NCI-H2196 (cell line): ENCODE measurements around the gene ASB18.
A peak's percentile ranks its signal among the peaks of the same experiment; 100 is the strongest.

Experiments used
- DNase-seq: peaks from one replicate; lab custom pipeline; 2025; ENCODE audit not compliant: unreplicated experiment; lab: John Stamatoyannopoulos, UW

Gene ASB18

DNA sequence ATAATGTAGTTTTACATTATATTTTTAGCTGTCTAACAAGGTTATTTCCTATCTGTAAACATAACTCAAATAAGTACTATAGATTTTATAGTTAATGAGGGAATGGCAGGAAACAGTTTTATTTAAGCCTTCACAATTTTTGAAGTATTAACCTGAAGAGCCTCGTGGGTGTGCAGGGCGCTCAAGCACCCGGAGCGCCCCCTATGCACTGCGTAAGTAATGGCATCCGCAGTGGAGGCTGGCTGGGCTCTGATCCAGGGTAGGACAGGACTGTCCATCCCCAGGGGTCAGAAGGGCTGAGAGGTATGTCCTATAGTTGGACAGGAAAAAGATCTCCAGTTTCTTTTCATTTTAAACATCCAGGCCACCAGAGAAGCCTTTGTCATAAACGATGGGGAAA, 87.8 kb downstream of the ASB18 start:
- no peak for DNase-seq

DNA sequence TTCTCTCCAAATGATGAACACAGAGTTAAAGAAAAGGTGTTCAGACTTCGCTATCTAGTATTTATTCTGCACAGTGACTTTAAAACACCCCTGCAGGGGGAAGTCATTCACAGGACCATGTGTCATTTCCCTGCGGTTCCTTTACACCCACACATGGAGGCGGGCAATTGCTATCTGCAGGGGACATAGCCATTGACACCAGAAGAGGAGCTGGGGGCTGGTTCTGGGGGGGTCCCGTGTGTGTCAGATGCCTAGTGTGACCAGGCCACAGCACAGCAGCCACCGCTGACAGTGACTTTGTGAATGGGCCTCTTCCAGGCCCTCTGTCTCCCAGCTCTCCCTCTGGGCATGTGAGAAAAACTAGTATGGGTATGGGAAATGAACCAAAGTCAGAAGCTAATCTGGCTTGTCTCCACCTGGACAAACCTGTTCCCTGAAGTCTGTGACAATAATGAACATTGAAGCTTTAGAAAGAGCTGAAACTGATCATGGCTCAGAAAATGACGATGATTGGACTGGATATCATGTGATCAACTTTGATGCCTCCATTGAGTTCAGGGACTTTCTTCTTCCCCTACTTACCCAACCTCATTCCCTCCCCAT, 88.6 kb downstream of the ASB18 start:
- no peak for DNase-seq

DNA sequence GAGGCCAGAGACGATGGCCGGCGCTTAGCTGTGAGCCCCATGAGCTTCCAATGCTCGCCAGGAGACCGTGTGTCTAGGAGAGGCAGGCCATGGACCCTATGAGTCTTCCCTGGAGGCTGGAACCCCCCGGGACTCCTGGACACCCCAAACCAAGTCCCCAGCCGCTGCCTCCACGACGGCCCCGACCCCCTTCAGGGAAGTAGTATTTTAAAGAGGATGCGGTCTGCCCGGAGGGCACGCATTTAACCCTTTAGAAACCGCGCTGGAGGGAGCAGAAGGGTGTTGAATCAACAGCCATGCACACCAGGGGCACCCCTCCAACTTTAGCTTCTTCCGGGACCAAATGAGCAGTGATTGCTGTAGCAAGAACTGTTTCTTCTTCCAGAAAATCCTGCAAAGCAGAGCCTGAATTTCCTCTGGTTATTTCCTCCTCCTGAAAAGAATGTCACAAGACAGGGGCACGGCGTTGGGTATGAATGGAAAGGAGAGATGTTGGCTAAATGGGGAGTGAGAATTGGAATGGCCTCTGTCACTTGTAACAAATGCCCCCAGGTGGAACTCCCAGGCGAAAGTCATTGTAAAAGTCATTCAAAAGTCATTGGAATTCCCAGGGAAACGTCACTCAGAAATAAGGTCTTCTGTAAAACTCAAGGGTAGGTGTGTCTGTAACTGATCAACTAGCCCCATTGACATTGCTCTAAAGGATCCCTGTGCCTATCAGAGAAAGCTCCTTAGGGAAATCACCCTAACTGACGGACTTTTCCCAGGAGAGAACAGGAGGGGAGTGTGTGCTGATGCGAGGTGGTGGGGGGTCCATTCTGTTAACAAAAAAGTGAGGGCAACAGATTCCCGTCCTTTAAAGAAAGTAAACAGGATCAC, 90.2 kb downstream of the ASB18 start:
- no peak for DNase-seq

- DNase-seq = no peak
Observed at GRCh38 chr2:236173036-236173728, 91.0 kb downstream of the ASB18 start.

DNA sequence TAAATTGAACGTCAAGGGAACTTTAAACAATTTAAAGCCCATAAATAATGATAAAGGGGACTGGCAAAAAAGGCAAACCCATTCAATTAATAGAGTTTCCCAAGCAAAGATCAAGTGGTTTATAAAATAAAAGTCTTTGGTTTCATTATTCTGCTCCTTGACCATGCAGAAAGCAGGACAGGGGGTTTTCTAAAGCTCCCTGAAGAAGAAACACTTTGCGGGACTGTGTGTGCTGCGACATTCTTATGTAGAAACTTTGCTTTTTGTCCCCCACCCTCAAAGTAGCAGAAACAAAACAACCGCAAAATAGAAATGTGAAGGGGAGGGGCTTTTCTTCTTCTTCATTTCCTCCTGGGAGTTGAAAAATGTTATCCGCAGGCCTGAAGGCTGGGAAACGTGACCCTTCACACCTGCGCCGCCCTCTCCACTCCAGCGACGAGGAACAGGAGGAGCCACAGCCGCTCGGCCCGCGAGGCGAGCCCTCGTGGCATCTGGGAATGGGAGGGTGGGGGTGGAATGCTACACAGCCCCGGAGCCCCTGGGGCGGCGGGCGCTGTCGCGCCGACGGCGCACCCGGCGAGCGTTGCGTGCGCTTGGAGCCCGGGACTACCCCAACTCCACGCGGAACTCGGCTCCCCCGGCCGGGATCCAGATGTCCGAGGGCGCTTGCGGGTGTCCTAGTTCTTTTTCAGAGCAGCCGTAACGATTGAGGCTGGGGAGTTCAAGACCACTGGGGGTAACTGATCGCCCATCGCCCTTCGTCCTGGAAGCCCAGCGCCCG, 91.8 kb downstream of the ASB18 start:
- no peak for DNase-seq

- no peak for DNase-seq
Observed at GRCh38 chr2:236171680-236172254, 92.4 kb downstream of the ASB18 start.

DNA sequence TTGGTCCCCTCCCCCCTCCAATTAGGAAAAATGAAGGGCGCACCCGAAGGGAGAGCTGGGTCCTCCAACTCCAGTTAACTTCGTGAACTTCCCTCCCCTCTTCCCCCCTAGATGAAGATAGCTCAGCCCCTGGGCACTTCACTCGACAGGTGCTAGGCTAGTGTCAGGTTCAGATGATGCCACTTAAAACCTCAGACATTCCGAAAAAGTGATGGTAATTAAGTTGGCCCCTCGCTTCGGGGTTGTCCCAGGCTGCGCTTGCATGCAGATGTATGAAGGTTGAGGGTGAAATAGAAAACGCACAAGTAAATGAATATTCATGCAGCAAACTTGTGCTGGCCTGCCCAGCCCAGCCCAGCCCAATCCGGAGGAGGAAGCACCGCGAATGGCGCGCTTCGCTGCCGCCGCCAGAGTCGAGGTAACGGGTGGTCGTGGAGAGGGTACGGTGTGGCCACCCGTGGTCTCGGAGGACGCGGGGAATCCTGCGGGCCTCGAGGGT, 93.0 kb downstream of the ASB18 start:
- DNase-seq = no peak

DNA sequence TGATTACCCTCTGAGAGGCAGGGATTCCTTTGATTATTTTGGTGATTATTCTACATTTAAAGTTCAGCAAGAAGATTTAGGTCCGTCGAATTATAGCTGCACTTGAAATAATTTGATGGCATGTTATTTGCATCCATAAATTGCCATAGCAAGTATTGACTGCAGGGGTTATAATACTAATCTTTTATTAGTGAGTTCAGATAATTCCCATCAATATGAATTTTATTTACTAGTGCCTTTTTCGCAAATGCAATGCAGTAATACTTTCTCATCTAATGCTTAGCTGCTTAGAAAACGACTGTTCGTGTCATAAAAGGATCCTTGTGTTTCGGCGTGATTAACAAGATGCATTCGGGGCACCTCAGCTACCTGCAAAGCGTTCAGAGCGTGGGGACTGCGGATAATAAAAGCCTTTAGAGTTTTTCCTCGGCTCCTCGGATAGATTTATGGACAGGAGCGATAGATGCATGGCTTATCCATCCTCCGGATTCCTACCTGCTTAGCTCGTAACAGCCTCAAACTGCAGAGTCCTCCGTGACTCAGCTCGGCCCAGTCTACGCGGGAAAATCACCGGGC, 93.5 kb downstream of the ASB18 start:
- no peak for DNase-seq

- DNase-seq = no peak
Observed at GRCh38 chr2:236169741-236170589, 94.2 kb downstream of the ASB18 start.

GRCh38 chr2:236169151-236169721, 95.0 kb downstream of the ASB18 start:
- no peak for DNase-seq

- DNase-seq = peak; percentile 88
Observed at GRCh38 chr2:236168110-236169080, 95.8 kb downstream of the ASB18 start, which contains the start of gene GBX2. Gene GBX2 (minus strand): TSS chr2:236168386. CDS start chr2:236167971, 415 bp downstream.

GRCh38 chr2:236167297-236168109, 96.7 kb downstream of the ASB18 start:
- peak; percentile 56 for DNase-seq

GRCh38 chr2:236166796-236167296, 97.4 kb downstream of the ASB18 start:
- no peak for DNase-seq

DNA sequence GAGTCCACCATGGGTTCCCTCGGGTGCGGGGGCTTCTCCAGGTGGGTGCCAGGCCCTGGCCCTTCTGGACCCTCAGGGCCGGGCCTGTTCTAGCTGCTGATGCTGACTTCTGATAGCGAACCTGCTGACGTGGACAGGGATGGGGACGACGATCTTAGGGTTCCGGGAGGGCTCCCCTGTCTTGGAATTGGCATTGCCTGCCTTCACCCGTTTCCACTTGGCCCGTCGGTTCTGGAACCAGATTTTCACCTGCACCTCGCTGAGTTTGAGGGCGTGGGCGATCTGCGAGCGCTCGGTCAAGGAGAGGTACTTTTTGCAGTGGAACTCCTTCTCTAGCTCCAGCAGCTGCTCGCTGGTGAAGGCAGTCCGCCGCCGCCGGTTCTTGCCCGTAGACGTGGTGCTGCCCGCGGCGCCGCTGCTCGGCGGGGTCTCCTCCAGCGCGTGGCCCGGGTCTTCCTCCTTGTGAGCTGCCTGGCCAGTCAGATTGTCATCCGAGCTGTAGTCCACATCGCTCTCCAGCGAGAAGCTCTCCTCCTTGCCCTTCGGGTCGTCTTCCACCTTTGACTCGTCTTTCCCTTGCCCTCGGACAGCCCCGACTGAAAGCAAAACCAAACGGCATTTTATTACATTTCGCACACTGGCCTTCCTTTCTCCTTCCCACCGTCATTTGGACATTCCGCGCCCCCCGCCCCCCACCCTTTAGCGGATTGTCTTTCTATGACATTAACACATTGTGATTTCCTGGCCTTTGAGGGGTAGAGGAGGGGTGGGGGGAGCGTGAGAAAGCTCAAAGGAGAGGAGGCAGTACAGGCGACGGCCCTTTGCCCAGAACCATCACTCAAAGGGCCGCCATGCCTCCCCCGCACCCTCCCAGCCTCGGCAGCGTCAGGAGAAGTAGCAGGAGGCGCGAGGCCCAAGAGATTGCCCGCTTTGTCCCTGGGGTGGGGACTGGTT, 98.1 kb downstream of the ASB18 start:
- DNase-seq = no peak
